Measurements from ENCODE around the gene LINC01488. TPM values are rescaled to one million over a fixed set of nuclear protein-coding genes. Genes with fewer than 3 reads are reported as not detected.

Gene LINC01488
- total RNA-seq, 2 donors from 2014 or later = not detected

DNA sequence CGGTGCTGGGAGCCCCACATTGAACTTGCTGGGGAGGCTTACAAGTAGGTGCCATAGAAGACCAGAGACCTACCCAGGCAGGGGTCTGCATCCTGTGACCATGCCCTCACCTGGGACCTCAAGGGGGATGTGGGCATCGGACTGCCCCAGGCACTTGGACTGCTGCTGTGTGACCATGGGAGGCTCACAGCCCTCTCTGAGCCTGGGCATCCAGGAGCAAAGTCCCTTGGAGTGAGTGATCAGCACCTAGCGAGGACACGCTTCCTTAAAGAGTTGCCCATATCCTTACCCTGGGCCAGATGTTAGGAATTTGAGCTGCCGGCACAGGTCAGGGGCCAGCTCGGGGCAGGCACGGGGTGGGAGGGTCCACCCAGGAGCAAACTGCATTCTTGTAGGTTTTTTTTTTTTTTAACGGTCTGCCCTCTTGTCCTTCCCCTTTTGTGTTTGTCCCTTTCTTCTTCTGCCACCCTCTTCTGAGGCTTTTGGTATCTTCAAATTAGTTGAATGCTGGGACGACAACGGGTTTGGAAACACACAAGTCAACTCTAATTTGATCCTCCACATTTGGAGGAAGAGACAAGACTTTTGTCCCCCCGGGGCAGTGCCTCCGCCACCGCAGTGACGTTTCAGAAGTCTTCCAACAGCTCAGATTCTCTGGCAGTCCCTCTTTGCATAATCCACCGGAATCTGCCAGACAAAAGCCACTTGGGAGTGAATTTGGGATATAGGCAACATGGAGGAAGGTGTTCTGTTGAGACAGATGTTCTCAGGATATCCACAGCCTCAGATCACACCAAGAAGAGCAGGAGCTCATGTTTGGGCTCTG is 46.1 kb upstream of the LINC01488 start:
- H3K4me1 ChIP-seq (replicated peaks) = no peaks in the 10 kb centered on the region
- DNase-seq (ENCODE audit: low spot score) = no peak
- WGBS = 75% methylated on average over 15 of the region's 15 CpGs
- TF ChIP-seq, protein P1, sequence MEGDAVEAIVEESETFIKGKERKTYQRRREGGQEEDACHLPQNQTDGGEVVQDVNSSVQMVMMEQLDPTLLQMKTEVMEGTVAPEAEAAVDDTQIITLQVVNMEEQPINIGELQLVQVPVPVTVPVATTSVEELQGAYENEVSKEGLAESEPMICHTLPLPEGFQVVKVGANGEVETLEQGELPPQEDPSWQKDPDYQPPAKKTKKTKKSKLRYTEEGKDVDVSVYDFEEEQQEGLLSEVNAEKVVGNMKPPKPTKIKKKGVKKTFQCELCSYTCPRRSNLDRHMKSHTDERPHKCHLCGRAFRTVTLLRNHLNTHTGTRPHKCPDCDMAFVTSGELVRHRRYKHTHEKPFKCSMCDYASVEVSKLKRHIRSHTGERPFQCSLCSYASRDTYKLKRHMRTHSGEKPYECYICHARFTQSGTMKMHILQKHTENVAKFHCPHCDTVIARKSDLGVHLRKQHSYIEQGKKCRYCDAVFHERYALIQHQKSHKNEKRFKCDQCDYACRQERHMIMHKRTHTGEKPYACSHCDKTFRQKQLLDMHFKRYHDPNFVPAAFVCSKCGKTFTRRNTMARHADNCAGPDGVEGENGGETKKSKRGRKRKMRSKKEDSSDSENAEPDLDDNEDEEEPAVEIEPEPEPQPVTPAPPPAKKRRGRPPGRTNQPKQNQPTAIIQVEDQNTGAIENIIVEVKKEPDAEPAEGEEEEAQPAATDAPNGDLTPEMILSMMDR (IDR thresholded peaks at IDR 0.05) = no peak
- TF ChIP-seq POLR2AphosphoS5 (IDR thresholded peaks at IDR 0.05) (no peak), POLR2A (IDR thresholded peaks at IDR 0.05) (no peak)
- H3K36me3 ChIP-seq = no peaks in the 10 kb centered on the region
- no peaks in the 10 kb centered on the region for H3K27me3 ChIP-seq (replicated peaks; ENCODE audit: insufficient read depth)
- no peak overlapping the region for H3K27ac ChIP-seq
- intact Hi-C loops (cut with DNase I) = no loop called here
- no peak overlapping the region for H3K4me3 ChIP-seq
- H3K9me3 ChIP-seq = no peaks in the 10 kb centered on the region

DNA sequence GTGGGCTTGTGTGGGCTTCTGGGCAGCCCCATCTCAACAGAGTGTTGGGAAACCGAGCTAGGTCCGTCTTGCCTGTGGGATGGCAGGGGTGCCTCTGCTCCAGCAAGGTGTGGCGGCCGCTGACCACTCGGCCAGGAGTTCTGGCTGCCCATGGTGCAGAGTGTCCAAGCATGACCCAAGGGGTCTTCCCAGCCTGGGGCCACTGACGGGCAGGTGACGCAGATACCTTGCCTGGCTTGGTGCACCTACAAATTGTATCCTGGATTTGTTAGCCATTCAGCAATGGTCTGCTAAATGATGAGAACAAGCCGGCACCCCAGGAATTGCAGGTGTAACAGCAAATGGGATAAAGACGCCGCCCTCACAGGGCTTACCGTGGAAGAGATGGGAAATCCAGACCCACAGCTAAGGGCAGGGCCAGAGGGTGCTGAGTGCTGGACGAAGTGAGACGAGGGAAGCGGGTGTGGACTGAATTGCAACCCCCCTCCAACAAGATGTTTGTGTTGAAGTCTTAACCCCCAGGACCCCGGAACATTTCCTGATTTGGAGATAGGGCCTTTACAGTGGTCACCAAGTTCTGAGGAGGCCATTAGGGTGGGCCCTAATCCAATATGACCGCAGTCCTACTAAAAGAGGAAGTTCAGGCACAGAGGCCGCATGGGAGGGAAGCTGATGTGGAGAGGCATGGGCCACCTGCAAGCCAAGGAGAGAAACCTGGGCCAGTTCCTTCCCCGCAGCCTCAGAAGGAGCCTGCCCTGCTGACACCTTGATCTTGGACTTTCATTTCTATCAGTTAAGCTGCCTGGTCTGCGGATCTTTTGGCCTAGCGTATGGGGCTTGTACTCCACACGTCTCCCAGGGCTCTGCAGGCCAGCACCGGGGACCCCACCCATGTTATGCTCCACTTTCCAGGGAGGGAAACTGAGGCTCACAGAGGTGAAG is 45.2 kb upstream of the LINC01488 start:
- no peaks in the 10 kb centered on the region for H3K9me3 ChIP-seq
- no peaks in the 10 kb centered on the region for H3K4me1 ChIP-seq (replicated peaks)
- no peaks in the 10 kb centered on the region for H3K36me3 ChIP-seq
- no peaks in the 10 kb centered on the region for H3K27me3 ChIP-seq (replicated peaks; ENCODE audit: insufficient read depth)
- no peak overlapping the region for H3K4me3 ChIP-seq
- H3K27ac ChIP-seq = no peak overlapping the region
- no peak for DNase-seq (ENCODE audit: low spot score)
- intact Hi-C loops (cut with DNase I) = no loop called here
- 93% methylated on average over 21 of the region's 22 CpGs for WGBS
- TF ChIP-seq POLR2AphosphoS5 (IDR thresholded peaks at IDR 0.05) (no peak), POLR2A (IDR thresholded peaks at IDR 0.05) (no peak)
- TF ChIP-seq, protein P1 (IDR thresholded peaks at IDR 0.05) = no peak

DNA sequence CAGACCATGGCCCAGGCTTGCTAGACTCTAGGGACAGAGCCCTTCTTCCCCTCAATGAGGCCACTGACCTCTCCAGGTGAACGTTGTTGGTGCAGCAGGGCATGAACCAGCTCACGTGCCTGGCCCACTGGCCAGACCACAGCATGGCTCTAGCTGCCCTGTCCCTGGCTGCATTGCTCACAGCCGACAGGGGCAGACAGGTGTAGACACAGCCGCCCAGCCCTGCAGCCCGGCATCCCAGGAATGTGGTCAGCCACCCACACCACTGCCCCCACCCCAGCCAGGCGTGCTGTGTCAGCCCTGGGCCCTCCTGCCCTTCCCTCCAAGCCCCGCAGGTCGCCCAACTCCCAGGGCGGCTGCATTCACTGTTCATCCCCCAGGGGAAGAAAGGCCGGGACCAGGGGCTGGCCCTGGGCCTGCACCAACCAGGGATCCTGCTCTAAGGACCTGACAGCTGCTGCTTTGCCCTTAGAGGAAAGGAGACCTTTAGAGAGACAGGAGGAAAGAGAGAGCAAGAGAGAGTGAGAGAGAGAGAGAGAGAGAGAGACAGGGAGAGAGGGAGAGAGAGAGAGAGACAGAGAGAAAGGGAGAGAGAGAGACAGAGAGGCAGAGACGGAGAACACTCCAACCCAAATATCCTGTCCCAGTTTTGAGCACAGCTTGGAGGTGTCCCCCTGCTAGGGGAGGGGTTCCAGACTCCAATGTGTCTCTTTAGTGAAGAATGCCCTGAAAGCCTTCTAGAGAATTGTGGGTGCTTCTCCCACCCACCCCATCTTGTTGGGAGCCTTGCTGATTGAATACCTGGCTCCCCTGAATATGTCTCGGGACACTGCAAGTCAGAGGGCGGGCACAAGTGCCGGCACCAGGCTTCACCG is 44.2 kb upstream of the LINC01488 start:
- Histone ChIP-seq H3K36me3 (no peaks in the 10 kb centered on the region), H3K27me3 (replicated peaks; ENCODE audit: insufficient read depth) (no peaks in the 10 kb centered on the region), H3K27ac (no peak overlapping the region), H3K4me1 (replicated peaks) (no peaks in the 10 kb centered on the region), H3K4me3 (no peak overlapping the region), H3K9me3 (no peaks in the 10 kb centered on the region)
- WGBS = 60% methylated on average over 14 of the region's 15 CpGs
- no peak for DNase-seq (ENCODE audit: low spot score)
- TF ChIP-seq POLR2AphosphoS5 (IDR thresholded peaks at IDR 0.05) = no peak
- no peak for TF ChIP-seq POLR2A (IDR thresholded peaks at IDR 0.05)
- TF ChIP-seq, protein P1 (IDR thresholded peaks at IDR 0.05) = peak in 1 of 4 experiments; percentile 19
- intact Hi-C loops (cut with DNase I) = no loop called here

DNA sequence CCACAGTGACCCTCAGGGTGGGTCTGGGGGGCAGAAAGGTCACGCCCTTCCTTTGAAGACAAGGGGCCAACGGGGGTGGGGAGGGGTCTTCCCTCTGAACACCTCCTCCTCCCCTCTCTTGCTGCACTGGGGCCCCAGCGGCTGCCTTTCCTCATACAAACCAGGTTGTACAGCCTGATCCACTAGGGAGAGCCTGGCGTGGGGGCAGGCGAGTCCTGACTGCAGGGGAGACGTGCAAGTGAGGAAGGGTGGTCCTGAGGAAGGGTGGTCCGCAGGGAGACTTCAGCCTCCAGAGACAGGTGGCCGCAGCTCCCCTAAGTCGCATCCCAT is 43.6 kb upstream of the LINC01488 start:
- Histone ChIP-seq H3K4me1 (replicated peaks) (peaks cover 3% of the 10 kb centered on the region), H3K36me3 (no peaks in the 10 kb centered on the region), H3K27me3 (replicated peaks; ENCODE audit: insufficient read depth) (no peaks in the 10 kb centered on the region), H3K9me3 (no peaks in the 10 kb centered on the region), H3K27ac (no peak overlapping the region), H3K4me3 (no peak overlapping the region)
- DNase-seq (ENCODE audit: low spot score) = no peak
- TF ChIP-seq, protein P1 (IDR thresholded peaks at IDR 0.05) = no peak
- TF ChIP-seq POLR2A (IDR thresholded peaks at IDR 0.05) (no peak), POLR2AphosphoS5 (IDR thresholded peaks at IDR 0.05) (no peak)
- intact Hi-C loops (cut with DNase I) = no loop called here
- 90% methylated on average over 9 of the region's 9 CpGs for WGBS

All from prostate gland (tissue), 2 donors.